Right atrium auricular region (tissue), 2 donors: Measurements from ENCODE around the gene IFITM10. TPM values are rescaled to one million over a fixed set of nuclear protein-coding genes. Genes with fewer than 3 reads are reported as not detected.

Source experiments
- DNase-seq: peaks from one replicate; pipeline ENCODE4 v3.0.0-alpha.2; 2019; ENCODE audit warnings: low spot score
- H3K27ac ChIP-seq, 2 donors: fragments of 200-600 bp; sonication (generic); 1 replicate in 1 of 2; 2 replicates in 1 of 2; pipeline ENCODE4 v1.5.1; 2016 to 2019
- H3K27me3 ChIP-seq, 2 donors: fragments of 200-600 bp; sonication (generic); one replicate each; pipeline versions ENCODE4 v1.5.1 to v1.6.0; 2017 to 2019
- H3K36me3 ChIP-seq: fragments of 200-600 bp; sonication (generic); one replicate; pipeline ENCODE4 v1.5.1; 2016
- H3K4me1 ChIP-seq, 2 donors: fragments of 200-600 bp; sonication (generic); one replicate each; pipeline versions ENCODE4 v1.5.1 to v1.6.0; 2017 to 2019
- H3K4me3 ChIP-seq, 2 donors: fragments of 200-600 bp; sonication (generic); 1 replicate in 1 of 2; 2 replicates in 1 of 2; pipeline ENCODE4 v1.5.1; 2017 to 2019; ENCODE audit warnings: mild to moderate bottlenecking in 1 of 2, moderate library complexity in 1 of 2
- H3K9me3 ChIP-seq, 2 donors: fragments of 200-600 bp; sonication (generic); one replicate each; pipeline ENCODE4 v1.5.1; 2019
- CTCF ChIP-seq, 2 donors: fragments of 200-600 bp; sonication (generic); IDR thresholded peaks; one replicate each; pipeline ENCODE4 v1.5.1; 2019; ENCODE audit warnings: antibody characterized with exemption in 2 of 2
- total RNA-seq, 2 donors: library from RNA; depleted of rRNA; stranded (reverse); fragments of >200 nt; gene quantifications; one replicate each; pipeline ENCODE4 v1.1.0, GENCODE V29; 2016

Gene IFITM10
- total RNA-seq, 2 donors from 2014 or later, result 0.37 to 0.47 TPM

GRCh38 chr11:1758611-1759150 is 8.3 kb upstream of the IFITM10 start:
- peaks cover 6 to 87% of the 10 kb centered on the region in 2 donors for H3K4me1 ChIP-seq
- H3K27me3 ChIP-seq, result no peaks in the 10 kb centered on the region
- H3K4me3 ChIP-seq, result no peak overlapping the region
- DNase-seq, result no peak
- no peaks in the 10 kb centered on the region for H3K9me3 ChIP-seq
- H3K27ac ChIP-seq, result peak overlapping the region; percentile 98 to 99
- peaks cover 65% of the 10 kb centered on the region for H3K36me3 ChIP-seq
- no peak for TF ChIP-seq CTCF (IDR thresholded peaks at IDR 0.05)

GRCh38 chr11:1757861-1758610 is 7.6 kb upstream of the IFITM10 start:
- Histone ChIP-seq H3K36me3 (peaks cover 71% of the 10 kb centered on the region), H3K27ac (peak overlapping the region; percentile 98 to 99), H3K4me1 (peaks cover 6 to 89% of the 10 kb centered on the region in 2 donors), H3K9me3 (no peaks in the 10 kb centered on the region), H3K27me3 (no peaks in the 10 kb centered on the region), H3K4me3 (no peak overlapping the region)
- TF ChIP-seq CTCF (IDR thresholded peaks at IDR 0.05), result no peak
- no peak for DNase-seq

GRCh38 chr11:1756791-1757771 is 6.7 kb upstream of the IFITM10 start:
- Histone ChIP-seq H3K27ac (peak overlapping the region; percentile 76 to 98), H3K4me1 (peaks cover 6 to 89% of the 10 kb centered on the region in 2 donors)
- DNase-seq, result no peak

GRCh38 chr11:1755692-1756561 is 5.5 kb upstream of the IFITM10 start:
- no peak for DNase-seq
- H3K27ac ChIP-seq, result peak overlapping the region; percentile 76 to 98
- H3K9me3 ChIP-seq, result no peaks in the 10 kb centered on the region
- no peak for TF ChIP-seq CTCF (IDR thresholded peaks at IDR 0.05)
- H3K36me3 ChIP-seq, result peaks cover 70% of the 10 kb centered on the region
- peaks cover 6 to 89% of the 10 kb centered on the region in 2 donors for H3K4me1 ChIP-seq
- H3K27me3 ChIP-seq, result no peaks in the 10 kb centered on the region
- H3K4me3 ChIP-seq, result no peak overlapping the region

More at GRCh38 chr11:1756791-1757771, 6.7 kb upstream of the IFITM10 start:
- H3K4me3 ChIP-seq, result no peak overlapping the region
- H3K9me3 ChIP-seq, result no peaks in the 10 kb centered on the region
- TF ChIP-seq CTCF (IDR thresholded peaks at IDR 0.05), result no peak
- peaks cover 74% of the 10 kb centered on the region for H3K36me3 ChIP-seq
- no peaks in the 10 kb centered on the region for H3K27me3 ChIP-seq

GRCh38 chr11:1755344-1755691 is 4.9 kb upstream of the IFITM10 start:
- Histone ChIP-seq H3K27me3 (no peaks in the 10 kb centered on the region), H3K9me3 (no peaks in the 10 kb centered on the region), H3K4me3 (no peak overlapping the region), H3K36me3 (peaks cover 67% of the 10 kb centered on the region), H3K4me1 (peaks cover 6 to 89% of the 10 kb centered on the region in 2 donors), H3K27ac (peak overlapping the region; percentile 76 to 98)
- DNase-seq, result no peak
- TF ChIP-seq CTCF (IDR thresholded peaks at IDR 0.05), result no peak
